MM.1S (cell line): ENCODE data around the gene GPR52.

Experiments
- DNase-seq: peaks from one replicate; pipeline ENCODE4 v3.0.0-alpha.2; 2015
- H2AFZ ChIP-seq: fragments of 300-600 bp; sonication (generic); 2 replicates; pipeline ENCODE4 v1.6.0; 2016; ENCODE audit warnings: antibody characterized with exemption, low read length
- H3F3A ChIP-seq: fragments of 300-600 bp; sonication (generic); 2 replicates; pipeline ENCODE4 v1.6.1; 2016; ENCODE audit warnings: mild to moderate bottlenecking, antibody characterized with exemption, low read length, moderate library complexity, mixed read lengths; ENCODE audit not compliant: insufficient read depth
- H3K27ac ChIP-seq: fragments of 300-600 bp; sonication (generic); 2 replicates; pipeline ENCODE4 v1.5.1; 2016; ENCODE audit warnings: mild to moderate bottlenecking, low read length
- H3K27me3 ChIP-seq: fragments of 300-600 bp; sonication (generic); replicated peaks from 2 replicates; pipeline ENCODE4 v1.6.0; 2016; ENCODE audit warnings: low read length; ENCODE audit not compliant: insufficient read depth
- H3K36me3 ChIP-seq: fragments of 300-600 bp; sonication (generic); replicated peaks from 2 replicates; pipeline ENCODE4 v1.6.1; 2016; ENCODE audit warnings: mild to moderate bottlenecking, low read length, mixed read lengths; ENCODE audit not compliant: insufficient read depth
- H3K4me1 ChIP-seq: fragments of 300-600 bp; sonication (generic); 2 replicates; pipeline ENCODE4 v1.6.1; 2016; ENCODE audit warnings: low read length, mixed read lengths
- H3K4me2 ChIP-seq: fragments of 300-600 bp; sonication (generic); 2 replicates; pipeline ENCODE4 v1.6.0; 2016; ENCODE audit warnings: low read depth, low read length
- H3K4me3 ChIP-seq: fragments of 300-600 bp; sonication (generic); 2 replicates; pipeline ENCODE4 v1.5.1; 2016; ENCODE audit warnings: low read length, mixed read lengths
- H3K79me2 ChIP-seq: fragments of 300-600 bp; sonication (generic); 2 replicates; pipeline ENCODE4 v1.6.1; 2016; ENCODE audit warnings: mixed run types, low read length, mixed read lengths
- H3K9ac ChIP-seq: fragments of 300-600 bp; sonication (generic); 2 replicates; pipeline ENCODE4 v1.6.1; 2016; ENCODE audit warnings: low read length, mixed read lengths
- H3K9me2 ChIP-seq: fragments of 300-600 bp; sonication (generic); replicated peaks from 2 replicates; pipeline ENCODE4 v1.6.1; 2016; ENCODE audit warnings: mild to moderate bottlenecking, low read length, mixed read lengths; ENCODE audit not compliant: insufficient read depth
- H3K9me3 ChIP-seq: fragments of 300-600 bp; sonication (generic); replicated peaks from 2 replicates; pipeline ENCODE4 v1.6.1; 2016; ENCODE audit warnings: mild to moderate bottlenecking, low read length, mixed read lengths; ENCODE audit not compliant: insufficient read depth
- H4K20me1 ChIP-seq: fragments of 300-600 bp; sonication (generic); 2 replicates; pipeline ENCODE4 v1.6.1; 2016; ENCODE audit warnings: mild to moderate bottlenecking, low read length, moderate library complexity, mixed read lengths; ENCODE audit not compliant: insufficient read depth
- EZH2 ChIP-seq: fragments of 300-600 bp; sonication (generic); optimal IDR thresholded peaks from 2 replicates; pipeline ENCODE3; 2017; ENCODE audit warnings: low read depth, mild to moderate bottlenecking, antibody characterized with exemption, low read length, mixed read lengths
- EZH2phosphoT487 ChIP-seq: fragments of 300-600 bp; sonication (generic); IDR thresholded peaks from 2 replicates; pipeline ENCODE4 v1.6.1; 2018; ENCODE audit warnings: antibody characterized with exemption, low read length
- TF ChIP-seq, protein P1 (sequence below): fragments of 300-600 bp; sonication (generic); IDR thresholded peaks from 2 replicates; pipeline ENCODE4 v1.5.1; 2016; ENCODE audit warnings: antibody characterized with exemption, low read length, mixed read lengths

The GPR52 gene

GRCh38 chr1:174433451-174433850 lies 14.3 kb upstream of the GPR52 start:
- Histone ChIP-seq H3K27me3 (no peaks in the 10 kb centered on the region), H3K4me3 (no peak overlapping the region), H3F3A (no peaks in the 10 kb centered on the region), H3K4me2 (no peak overlapping the region), H3K79me2 (no peaks in the 10 kb centered on the region), H3K4me1 (no peaks in the 10 kb centered on the region), H3K9ac (no peak overlapping the region), H3K27ac (no peak overlapping the region), H3K9me2 (no peaks in the 10 kb centered on the region), H3K9me3 (no peaks in the 10 kb centered on the region), H4K20me1 (no peaks in the 10 kb centered on the region), H2AFZ (no peak overlapping the region), H3K36me3 (no peaks in the 10 kb centered on the region)
- TF ChIP-seq EZH2phosphoT487 (no peak), EZH2 (no peak)
- TF ChIP-seq, protein P1, sequence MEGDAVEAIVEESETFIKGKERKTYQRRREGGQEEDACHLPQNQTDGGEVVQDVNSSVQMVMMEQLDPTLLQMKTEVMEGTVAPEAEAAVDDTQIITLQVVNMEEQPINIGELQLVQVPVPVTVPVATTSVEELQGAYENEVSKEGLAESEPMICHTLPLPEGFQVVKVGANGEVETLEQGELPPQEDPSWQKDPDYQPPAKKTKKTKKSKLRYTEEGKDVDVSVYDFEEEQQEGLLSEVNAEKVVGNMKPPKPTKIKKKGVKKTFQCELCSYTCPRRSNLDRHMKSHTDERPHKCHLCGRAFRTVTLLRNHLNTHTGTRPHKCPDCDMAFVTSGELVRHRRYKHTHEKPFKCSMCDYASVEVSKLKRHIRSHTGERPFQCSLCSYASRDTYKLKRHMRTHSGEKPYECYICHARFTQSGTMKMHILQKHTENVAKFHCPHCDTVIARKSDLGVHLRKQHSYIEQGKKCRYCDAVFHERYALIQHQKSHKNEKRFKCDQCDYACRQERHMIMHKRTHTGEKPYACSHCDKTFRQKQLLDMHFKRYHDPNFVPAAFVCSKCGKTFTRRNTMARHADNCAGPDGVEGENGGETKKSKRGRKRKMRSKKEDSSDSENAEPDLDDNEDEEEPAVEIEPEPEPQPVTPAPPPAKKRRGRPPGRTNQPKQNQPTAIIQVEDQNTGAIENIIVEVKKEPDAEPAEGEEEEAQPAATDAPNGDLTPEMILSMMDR: no peak
- DNase-seq: no peak

- Histone ChIP-seq H2AFZ (no peak overlapping the region), H3K4me2 (no peak overlapping the region), H3K27me3 (no peaks in the 10 kb centered on the region), H3K4me1 (no peaks in the 10 kb centered on the region), H3K79me2 (no peaks in the 10 kb centered on the region), H3K9me2 (no peaks in the 10 kb centered on the region), H4K20me1 (no peaks in the 10 kb centered on the region), H3K9ac (no peak overlapping the region), H3K4me3 (no peak overlapping the region), H3K9me3 (no peaks in the 10 kb centered on the region), H3K27ac (no peak overlapping the region), H3K36me3 (no peaks in the 10 kb centered on the region), H3F3A (no peaks in the 10 kb centered on the region)
- DNase-seq: no peak
- TF ChIP-seq EZH2: no peak
- TF ChIP-seq EZH2phosphoT487: no peak
- TF ChIP-seq, protein P1: no peak
Observed at GRCh38 chr1:174445351-174445750, 2.4 kb upstream of the GPR52 start.

- no peaks in the 10 kb centered on the region for H3K36me3 ChIP-seq
- H3K4me2 ChIP-seq: no peak overlapping the region
- TF ChIP-seq EZH2: no peak
- TF ChIP-seq, protein P1: no peak
- no peak overlapping the region for H3K4me3 ChIP-seq
- H3K27ac ChIP-seq: no peak overlapping the region
- no peak for DNase-seq
- no peaks in the 10 kb centered on the region for H3K79me2 ChIP-seq
- no peaks in the 10 kb centered on the region for H3K27me3 ChIP-seq
- no peak overlapping the region for H2AFZ ChIP-seq
- H3K9ac ChIP-seq: no peak overlapping the region
- H3K4me1 ChIP-seq: no peaks in the 10 kb centered on the region
- no peaks in the 10 kb centered on the region for H3K9me3 ChIP-seq
- no peaks in the 10 kb centered on the region for H4K20me1 ChIP-seq
- H3K9me2 ChIP-seq: no peaks in the 10 kb centered on the region
- no peaks in the 10 kb centered on the region for H3F3A ChIP-seq
Observed at GRCh38 chr1:174445817-174446216, 1.9 kb upstream of the GPR52 start.
